Raji (cell line): ENCODE data around the gene KRT86.

ENCODE experiments used
- POLR2A ChIP-seq: IDR thresholded peaks from 2 replicates; pipeline ENCODE4 v1.6.1; 2011; ENCODE audit warnings: low read depth, low read length, control low read depth; ENCODE audit not compliant: insufficient read depth

The KRT86 gene

DNA sequence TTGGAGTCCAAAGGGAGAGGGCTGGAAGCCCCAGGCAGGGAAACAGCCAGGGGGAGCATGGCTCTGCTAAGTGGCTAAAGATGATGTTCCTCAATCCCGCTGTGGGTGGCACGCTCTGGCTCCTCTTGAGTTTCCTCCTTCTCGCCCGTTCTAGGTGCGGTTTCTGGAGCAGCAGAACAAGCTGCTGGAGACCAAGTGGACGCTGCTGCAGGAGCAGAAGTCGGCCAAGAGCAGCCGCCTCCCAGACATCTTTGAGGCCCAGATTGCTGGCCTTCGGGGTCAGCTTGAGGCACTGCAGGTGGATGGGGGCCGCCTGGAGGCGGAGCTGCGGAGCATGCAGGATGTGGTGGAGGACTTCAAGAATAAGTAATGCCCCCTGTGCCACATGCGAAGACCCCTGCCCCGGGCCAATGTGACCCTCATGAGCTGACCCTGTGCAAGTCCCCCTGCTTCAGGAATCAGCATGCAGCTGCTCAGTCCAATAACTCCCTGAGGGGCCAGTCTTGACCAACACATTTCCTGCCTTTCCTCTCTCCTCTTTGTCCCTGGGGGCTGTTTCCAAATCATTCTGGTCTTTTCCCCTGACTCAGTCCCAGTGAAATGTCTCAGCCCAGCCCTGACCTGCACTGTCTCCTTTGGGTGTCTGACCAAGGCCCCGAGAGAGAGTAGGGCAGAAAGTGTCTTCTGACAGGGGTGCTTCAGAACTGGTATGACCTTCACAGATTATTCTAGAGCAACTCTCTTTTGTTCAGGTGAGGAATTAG, 39.3 kb upstream of the KRT86 start:
- TF ChIP-seq POLR2A = no peak

DNA sequence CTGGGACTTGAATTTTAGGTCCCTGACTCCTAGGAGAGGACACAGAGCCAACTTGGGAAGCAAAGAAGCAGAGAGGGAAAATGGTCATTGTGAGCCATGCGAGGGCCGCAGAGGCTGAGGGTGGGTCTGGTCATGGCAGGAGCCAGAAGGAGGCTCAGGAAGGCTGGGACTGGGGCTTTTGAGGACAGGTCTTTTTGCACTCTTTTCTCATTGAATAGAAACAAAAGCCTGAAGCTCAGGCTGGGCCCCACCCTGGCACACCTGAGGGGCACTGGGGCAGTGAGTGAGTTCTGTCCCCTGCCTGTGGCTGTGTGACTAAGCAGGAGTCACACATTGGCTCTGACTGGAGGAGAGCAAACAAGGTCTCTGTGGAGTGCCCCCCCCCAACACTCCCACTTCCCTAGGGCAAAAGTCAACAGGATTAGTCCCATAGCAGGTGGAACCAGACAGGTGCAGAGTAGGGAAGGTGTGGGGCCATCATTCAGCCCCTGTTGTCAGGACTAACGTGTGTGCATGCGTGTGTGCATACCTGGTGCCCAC, 38.6 kb upstream of the KRT86 start:
- TF ChIP-seq POLR2A = no peak

DNA sequence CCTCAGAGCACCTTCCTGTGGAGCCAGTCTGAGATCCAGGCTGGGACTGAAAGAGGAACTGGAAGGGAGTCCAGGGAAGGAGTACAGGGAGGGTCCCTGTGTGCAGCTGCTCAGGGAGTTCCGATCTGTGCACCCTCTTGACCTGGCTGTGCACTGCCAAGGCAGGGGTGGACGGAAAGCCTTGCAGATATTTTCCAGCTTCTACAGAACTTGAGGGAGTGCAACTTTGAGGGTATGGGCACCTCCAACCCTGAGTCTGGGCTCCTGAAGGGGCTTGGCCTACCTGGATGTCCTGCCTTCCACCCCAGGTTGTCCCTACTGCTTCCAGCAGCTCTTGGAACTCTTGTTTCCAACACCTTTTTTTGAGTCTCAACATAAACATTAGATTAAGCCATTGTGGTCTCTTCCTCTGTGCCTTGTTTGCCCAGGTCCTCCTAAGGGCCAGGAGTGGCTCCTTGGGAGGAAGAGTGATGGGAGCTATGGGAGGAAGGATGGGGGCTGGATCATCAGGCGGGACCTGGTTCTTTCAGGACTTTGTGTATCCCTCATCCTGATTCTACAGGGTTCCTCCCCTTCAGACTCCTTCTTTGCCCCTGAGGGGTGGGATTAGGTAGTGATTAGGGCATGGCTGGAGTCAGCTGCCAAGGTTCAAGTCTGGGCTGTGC, 37.9 kb upstream of the KRT86 start:
- no peak for TF ChIP-seq POLR2A

DNA sequence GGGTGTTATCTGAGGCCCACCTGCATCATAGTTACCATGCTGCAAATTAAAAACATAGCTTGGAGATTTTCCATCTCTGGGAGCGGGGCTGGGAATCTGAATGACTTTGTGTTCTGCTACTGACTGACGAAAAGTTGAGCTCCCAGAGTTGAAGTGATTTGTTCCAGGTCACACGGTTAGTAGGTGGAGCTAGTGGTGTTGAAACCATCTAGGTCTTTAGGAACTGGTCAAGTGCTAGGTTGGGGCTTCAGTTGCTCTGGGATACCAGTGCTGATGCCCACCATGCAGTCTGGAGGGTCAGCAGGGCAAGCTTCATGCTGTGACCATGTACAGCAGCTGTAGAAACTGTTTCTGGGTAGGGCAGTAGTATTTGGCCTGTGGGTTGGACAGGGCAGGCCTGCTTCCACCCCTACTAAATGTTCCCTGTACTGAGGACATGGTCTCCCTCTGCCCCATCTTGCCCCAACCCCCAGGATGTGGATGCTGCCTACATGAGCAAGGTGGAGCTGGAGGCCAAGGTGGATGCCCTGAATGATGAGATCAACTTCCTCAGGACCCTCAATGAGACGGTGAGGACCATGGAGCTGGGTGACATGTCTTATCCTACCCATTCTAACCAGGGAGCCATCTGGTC, 36.1 kb upstream of the KRT86 start:
- no peak for TF ChIP-seq POLR2A

DNA sequence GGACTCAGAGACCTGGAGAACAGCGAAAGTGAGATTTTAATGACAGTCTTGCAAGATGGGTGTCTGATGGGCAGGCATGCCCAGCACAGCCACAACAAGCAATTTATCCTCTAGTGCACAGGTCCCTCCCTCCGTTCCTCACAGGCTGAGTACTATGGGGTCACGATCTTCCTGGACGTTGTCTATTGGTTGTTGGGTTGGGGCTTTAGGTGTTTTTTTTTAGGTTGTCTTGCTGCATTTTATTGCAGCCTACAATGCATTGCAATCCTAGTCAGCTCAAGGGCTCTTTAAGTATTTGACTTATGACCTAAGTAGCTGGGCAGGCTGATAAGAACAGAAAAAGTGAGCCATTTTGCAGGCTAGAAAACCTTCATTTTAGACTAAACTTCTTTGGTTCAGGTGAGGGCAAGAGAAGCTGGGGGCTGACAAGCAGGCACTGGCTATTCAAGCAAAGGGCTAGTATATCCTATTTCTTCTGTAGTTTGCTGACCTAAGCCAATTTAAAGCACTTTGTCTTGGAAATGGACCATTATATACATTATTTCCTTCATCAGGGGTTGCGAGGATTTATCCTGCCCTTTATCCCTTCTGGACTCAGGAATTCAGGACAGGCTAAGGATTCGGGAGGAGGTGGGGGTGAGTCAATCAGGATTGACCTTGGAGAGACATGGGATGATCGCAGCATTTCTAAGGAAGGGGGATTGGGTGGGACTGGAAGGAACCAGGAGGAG, 35.4 kb upstream of the KRT86 start:
- TF ChIP-seq POLR2A = no peak

DNA sequence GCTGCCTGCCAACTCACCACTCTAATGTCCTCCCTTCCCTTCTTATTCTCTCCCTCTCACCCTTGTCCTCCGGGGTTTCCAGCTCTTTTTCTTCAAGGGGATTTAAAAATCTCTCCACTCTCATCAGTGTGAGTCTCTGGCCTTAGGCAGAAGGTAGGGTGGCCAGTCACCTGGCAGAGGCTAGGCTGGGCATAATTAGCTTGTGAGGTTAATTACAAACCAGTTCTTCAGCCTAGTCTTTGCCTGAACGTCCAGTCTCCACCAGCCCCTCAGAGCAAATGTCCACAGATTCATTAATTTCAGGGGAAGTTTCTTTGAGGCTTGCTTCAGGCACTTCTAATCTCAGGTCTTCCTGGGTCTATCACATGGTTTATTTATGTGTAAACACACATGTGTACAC, 34.7 kb upstream of the KRT86 start:
- no peak for TF ChIP-seq POLR2A

DNA sequence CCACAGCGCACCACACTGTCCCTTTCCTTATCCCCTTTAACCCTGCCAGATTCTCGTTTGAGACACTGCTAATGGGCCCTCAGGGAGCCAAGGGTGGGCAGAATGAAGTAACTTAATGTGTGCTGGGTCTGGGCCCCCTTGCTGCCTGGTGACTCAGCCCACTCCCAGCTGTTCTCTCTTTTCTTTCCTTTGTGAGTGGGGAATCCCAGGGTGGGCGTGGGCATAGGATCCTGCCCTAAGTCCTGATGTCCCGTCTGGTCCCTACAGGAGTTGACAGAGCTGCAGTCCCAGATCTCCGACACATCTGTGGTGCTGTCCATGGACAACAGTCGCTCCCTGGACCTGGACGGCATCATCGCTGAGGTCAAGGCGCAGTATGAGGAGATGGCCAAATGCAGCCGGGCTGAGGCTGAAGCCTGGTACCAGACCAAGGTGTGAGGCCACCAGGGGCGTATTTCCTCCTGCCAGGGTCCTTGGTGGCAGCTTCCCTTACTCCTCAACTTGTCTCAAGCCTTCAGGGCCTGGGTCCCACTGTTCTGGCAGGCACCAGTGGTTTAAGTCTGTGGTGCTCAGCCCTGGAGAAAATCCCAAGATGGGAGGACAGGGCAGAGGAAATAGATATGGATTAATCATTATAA, 33.1 kb upstream of the KRT86 start:
- TF ChIP-seq POLR2A = no peak

DNA sequence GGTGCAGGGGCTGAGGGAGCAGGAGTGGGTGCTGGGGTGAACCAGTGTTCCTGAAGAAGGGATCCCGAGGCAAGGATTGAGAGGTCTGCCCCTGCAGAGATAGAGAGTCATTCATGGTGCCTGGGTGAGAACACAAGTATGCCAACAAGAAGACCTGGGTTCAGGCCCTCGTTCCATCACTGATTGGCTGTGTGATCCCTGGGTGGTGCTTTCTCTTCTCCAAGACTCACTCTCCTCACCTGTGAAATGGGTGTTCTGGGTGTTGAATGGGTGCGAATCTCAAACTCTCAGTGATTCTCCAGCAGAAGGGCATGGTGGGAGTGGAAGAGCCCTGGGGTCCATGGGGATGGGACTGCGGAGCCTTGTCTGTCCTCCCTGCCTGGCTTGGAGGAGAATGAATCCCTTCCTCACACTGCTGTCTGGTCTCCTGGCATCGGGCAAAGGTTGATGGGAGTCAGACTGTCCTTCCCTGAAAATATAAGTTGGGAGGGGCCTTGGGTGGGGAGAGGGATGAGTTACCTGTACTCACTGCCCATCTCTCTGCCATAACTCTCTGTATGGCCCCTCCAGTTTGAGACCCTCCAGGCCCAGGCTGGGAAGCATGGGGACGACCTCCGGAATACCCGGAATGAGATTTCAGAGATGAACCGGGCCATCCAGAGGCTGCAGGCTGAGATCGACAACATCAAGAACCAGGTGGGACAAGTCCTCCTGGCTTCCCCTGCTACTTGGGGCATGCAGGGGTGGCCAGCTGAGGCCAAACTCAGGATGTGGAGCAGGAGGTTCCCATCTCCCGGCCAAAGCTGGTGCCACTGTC, 31.8 kb upstream of the KRT86 start:
- no peak for TF ChIP-seq POLR2A

DNA sequence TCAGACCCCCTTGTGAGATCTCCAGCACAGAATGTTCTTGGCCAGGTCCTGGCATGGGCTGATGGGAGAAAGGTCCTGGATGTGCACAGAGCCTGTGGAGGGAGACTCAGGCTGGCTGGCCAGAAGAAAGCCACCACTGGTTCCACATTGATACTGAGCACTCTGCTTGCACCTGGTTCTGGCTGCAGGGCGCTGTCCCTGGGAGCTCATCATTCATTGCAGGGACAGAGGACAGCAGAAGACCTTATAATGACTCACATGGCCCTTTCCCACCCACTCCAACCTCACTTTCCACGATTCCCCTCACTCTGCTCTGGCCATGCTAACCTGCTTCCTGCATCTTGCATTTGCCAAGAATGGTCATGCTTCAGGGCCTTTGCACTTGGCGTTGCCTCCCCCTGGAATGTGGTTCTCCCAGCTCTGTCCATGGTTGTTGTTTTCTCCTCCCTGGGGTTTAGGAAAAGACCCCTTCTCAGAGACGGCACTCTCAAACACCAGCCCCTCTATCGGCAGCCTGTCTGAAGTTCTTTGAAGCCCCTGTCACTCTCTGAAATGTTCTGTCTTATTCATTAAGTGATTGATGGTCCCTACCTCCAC, 31.1 kb upstream of the KRT86 start:
- no peak for TF ChIP-seq POLR2A

DNA sequence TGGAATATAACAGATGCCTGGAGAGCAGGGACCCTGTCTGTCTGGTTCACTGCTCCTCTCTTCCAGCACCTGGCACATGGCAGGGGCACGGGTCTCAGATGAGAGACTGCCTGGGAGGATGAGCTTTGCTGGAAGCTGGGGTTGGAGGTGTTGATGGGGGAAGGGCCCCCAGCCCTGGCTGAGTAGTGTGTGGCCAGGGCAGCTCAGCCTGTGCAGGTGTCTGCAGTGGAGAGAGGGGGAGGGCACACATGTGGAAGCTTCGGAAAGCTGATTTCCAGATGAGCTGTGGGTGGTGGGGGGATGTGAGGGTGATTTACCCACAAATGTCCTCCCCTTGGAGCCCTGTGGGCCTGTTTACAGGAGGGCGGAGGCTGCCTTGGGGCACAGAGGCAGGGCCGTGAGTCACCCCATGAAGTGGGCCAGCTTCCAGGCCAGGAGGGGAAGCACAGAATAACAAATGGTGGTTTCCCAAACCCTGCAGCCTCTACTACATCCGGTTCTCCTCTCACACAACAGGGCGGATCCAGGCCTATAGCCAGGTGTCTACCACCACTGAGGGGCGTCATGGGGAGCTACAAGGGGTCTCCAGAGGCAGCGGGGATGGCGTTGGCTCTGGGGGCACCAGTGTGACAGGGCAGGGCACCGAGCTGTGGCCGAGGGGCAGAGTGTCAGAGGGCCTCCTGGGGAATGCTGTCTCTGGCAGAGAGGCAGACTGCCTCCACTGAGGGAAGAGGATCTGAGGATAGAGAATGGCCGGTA, 30.4 kb upstream of the KRT86 start:
- TF ChIP-seq POLR2A = no peak

DNA sequence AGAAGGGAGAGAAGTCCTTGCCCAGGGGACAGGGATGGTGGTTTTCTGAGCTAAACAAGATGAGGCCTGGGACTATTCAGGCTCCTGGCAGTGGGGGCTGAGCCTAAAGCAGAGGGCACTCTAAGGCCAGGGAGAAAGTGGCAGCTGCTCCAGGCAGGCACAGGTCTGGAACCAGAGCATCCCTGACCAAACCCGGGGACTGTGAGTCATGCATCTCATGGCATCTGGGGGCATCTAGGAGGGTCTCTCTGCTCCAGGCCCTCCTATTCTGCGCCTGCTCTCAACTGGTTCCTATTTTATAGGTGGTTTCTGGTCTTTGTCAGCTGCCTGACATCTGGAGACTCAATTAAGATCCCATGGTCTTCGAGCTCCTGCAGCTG, 29.8 kb upstream of the KRT86 start:
- no peak for TF ChIP-seq POLR2A

DNA sequence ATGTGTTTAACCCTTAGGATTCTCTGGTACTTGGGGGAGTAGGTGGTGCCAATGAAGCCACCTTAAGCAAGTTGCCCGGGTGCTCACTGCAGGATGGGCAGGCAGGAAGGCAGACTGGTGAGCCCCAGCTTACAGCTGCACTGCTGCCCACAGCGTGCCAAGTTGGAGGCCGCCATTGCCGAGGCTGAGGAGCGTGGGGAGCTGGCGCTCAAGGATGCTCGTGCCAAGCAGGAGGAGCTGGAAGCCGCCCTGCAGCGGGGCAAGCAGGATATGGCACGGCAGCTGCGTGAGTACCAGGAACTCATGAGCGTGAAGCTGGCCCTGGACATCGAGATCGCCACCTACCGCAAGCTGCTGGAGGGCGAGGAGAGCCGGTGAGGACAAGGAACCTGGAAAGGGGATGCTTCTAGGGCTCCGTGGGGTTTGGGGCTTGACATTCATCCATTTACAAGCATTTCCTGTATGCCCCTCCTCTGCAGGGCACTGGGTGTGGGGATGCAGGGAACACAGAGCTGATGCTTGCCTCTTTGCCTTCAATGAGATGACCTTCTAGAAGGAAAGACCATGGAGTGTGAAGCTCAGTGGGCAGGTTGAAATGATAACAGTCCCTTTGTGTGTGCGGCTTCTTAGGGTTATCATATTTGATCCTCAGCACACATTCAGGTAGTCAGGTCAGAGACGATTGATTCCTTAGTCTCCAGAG, 29.0 kb upstream of the KRT86 start:
- TF ChIP-seq POLR2A = no peak
